ENCODE results near the gene PEMT. TPM values are rescaled to one million over a fixed set of nuclear protein-coding genes. Genes with fewer than 3 reads are reported as not detected.
A peak's percentile ranks its signal among the peaks of the same experiment; 100 is the strongest.
"Not testable (repeated sequence)": the region's sequence is repeated elsewhere in the genome, so short reads cannot be mapped to it uniquely, and the experiment has no call there.

PEMT gene
- polyA plus RNA-seq, 2 of the 4 experiments (the other 2 are of a cell fraction) = 47.5 to 47.8 TPM

- no peak for TF ChIP-seq CTCF (IDR thresholded peaks at IDR 0.05)
- 0 out of 2 replicates have a peak, but pooled peaks have one; percentile 51 for TF ChIP-seq KDM5A (IDR thresholded peaks at IDR 0.05)
- TF ChIP-seq CHD2 (IDR thresholded peaks at IDR 0.05; ENCODE audit: low read length, partially characterized antibody) = peak; percentile 61
- TF ChIP-seq FOXS1 (CRISPR knock-in tag; IDR thresholded peaks at IDR 0.05) = no peak; the same call in 1 of the 2 replicates
- peak in 1 of 2 experiments; percentile 46; a peak in 1 of 4 replicates for TF ChIP-seq CEBPB (IDR thresholded peaks at IDR 0.05)
- no peak for TF ChIP-seq ESRRA (IDR thresholded peaks at IDR 0.05; ENCODE audit: borderline replicate concordance, low read length)
- TF ChIP-seq FOSB (CRISPR knock-in tag; IDR thresholded peaks at IDR 0.05) = no peak
- peak; percentile 90 for TF ChIP-seq TFCP2L1 (CRISPR knock-in tag; IDR thresholded peaks at IDR 0.05)
- TF ChIP-seq TP53 (CRISPR knock-in tag; IDR thresholded peaks at IDR 0.05) = peak; percentile 75; the same call in 1 of the 2 replicates
- TF ChIP-seq ZC3H11A (IDR thresholded peaks at IDR 0.05) = no peak
- 0 out of 2 replicates have a peak, but pooled peaks have one; percentile 58 for TF ChIP-seq RARB (CRISPR knock-in tag; IDR thresholded peaks at IDR 0.05)
- peak; percentile 81 to 99 for TF ChIP-seq JUN (IDR thresholded peaks at IDR 0.05)
- no peak for TF ChIP-seq NFE2L2 (conservative IDR thresholded peaks at IDR 0.05; ENCODE audit: low read length)
- TF ChIP-seq POLR2A (IDR thresholded peaks at IDR 0.05; ENCODE audit: low read length) = peak; percentile 78
- TF ChIP-seq RAD21 (conservative IDR thresholded peaks at IDR 0.05 in 1 of 2, IDR thresholded peaks at IDR 0.05 in 1 of 2) = no peak
- no peak for TF ChIP-seq ELK1 (IDR thresholded peaks at IDR 0.05; ENCODE audit: low read depth, low read length)
- TF ChIP-seq ZSCAN20 (CRISPR knock-in tag; IDR thresholded peaks at IDR 0.05) = no peak
- TF ChIP-seq RCOR1 (IDR thresholded peaks at IDR 0.05; ENCODE audit: low read depth, low read length) = no peak
- no peak for TF ChIP-seq EHMT2 (IDR thresholded peaks at IDR 0.05; ENCODE audit: low read depth)
- peak; percentile 88 for TF ChIP-seq E2F6 (IDR thresholded peaks at IDR 0.05; ENCODE audit: borderline replicate concordance, low read depth)
- peak; percentile 58; the same call in 2 of the 3 replicates for TF ChIP-seq BCL3 (IDR thresholded peaks at IDR 0.05)
- TF ChIP-seq NR3C1 (IDR thresholded peaks at IDR 0.05) = no peak
- no peak for TF ChIP-seq CBX8 (IDR thresholded peaks at IDR 0.05)
- TF ChIP-seq SMC3 (IDR thresholded peaks at IDR 0.05) = no peak
- no peak for TF ChIP-seq JUNB (IDR thresholded peaks at IDR 0.05)
- TF ChIP-seq ATOH8 (CRISPR knock-in tag; IDR thresholded peaks at IDR 0.05; ENCODE audit: low read depth) = peak; percentile 74; the same call in 1 of the 2 replicates
- no peak for TF ChIP-seq ZFP36 (IDR thresholded peaks at IDR 0.05; ENCODE audit: borderline replicate concordance, partially characterized antibody)
- TF ChIP-seq HES2 (IDR thresholded peaks at IDR 0.05) = no peak
Measured at GRCh38 chr17:17591355-17592298, at the start of gene PEMT (continued).

- H3K4me2 ChIP-seq; H3K4me1 ChIP-seq; H3K9me3 ChIP-seq; DNase-seq (ENCODE audit: low read depth in 1 of 2, low spot score in 1 of 2); ATAC-seq; FAIRE-seq; H3K27ac ChIP-seq; POLR2A ChIA-PET; H3K4me3 ChIP-seq: not testable (repeated sequence)
- CTCF ChIA-PET = interaction anchor here (0.5 to 14.7 kb wide), 9 partner anchors 8 to 281 kb away, joined by 3 to 365 read pairs (median 36); partner anchors contain the start of gene RASD1
- 74% methylated on average over 9 of the region's 9 CpGs for WGBS (ENCODE audit: missing lambda C conversion rate)
Measured at GRCh38 chr17:17639661-17640270, 48.3 kb upstream of the PEMT start.
